ENCODE data around the gene PDE1A. TPM values are rescaled to one million over a fixed set of nuclear protein-coding genes. Genes with fewer than 3 reads are reported as not detected.
A peak's percentile ranks its signal among the peaks of the same experiment; 100 is the strongest.
"Not testable (repeated sequence)": the region's sequence is repeated elsewhere in the genome, so short reads cannot be mapped to it uniquely, and the experiment has no call there.

PDE1A gene
- total RNA-seq, 1 donor from 2014 or later: 4.8 TPM

DNA sequence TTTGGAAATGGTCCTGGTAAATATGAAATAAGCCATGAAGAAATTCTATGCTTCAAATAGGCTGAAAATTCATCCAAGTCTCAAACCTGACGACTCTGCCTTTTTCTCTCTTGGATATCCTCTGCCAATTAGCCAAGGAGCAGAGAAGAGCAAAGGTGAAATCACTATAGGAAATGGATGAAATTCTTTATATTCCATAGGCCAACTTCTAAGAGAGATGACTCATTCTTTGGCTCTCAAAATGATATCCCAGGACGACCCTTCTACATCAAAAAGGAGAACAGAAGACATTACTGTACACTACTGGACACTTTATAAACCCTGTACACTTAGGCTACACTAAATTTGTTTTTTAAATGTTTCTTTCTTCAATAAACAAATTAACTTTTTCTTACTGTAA is 22.7 kb downstream of the PDE1A start:
- Histone ChIP-seq H3K27me3 (no peaks in the 10 kb centered on the region), H3K27ac (no peak overlapping the region), H3K9me3 (no peaks in the 10 kb centered on the region), H3K36me3 (no peaks in the 10 kb centered on the region), H3K4me3 (no peak overlapping the region), H3K4me1 (peaks cover 0 to 11% of the 10 kb centered on the region in 2 donors)
- TF ChIP-seq CTCF (IDR thresholded peaks at IDR 0.05): no peak
- intact Hi-C loops (cut with DNase I): no loop called here
- no peak for DNase-seq (ENCODE audit: low spot score in 2 of 2)

- no peaks in the 10 kb centered on the region for H3K36me3 ChIP-seq
- TF ChIP-seq CTCF (IDR thresholded peaks at IDR 0.05): no peak
- H3K4me1 ChIP-seq: no peaks in the 10 kb centered on the region
- H3K27ac ChIP-seq: no peak overlapping the region
- H3K9me3 ChIP-seq: no peaks in the 10 kb centered on the region
- intact Hi-C loops (cut with DNase I): no loop called here
- no peak for DNase-seq (ENCODE audit: low spot score in 2 of 2)
- no peak overlapping the region for H3K4me3 ChIP-seq
- no peaks in the 10 kb centered on the region for H3K27me3 ChIP-seq
Observed at GRCh38 chr2:182393270-182393760, 33.5 kb downstream of the PDE1A start.

GRCh38 chr2:182391443-182391842 is 35.4 kb downstream of the PDE1A start:
- Histone ChIP-seq H3K27ac (no peak overlapping the region), H3K4me1 (no peaks in the 10 kb centered on the region), H3K4me3 (no peak overlapping the region), H3K9me3 (no peaks in the 10 kb centered on the region), H3K27me3 (no peaks in the 10 kb centered on the region), H3K36me3 (no peaks in the 10 kb centered on the region)
- no peak for DNase-seq (ENCODE audit: low spot score in 2 of 2)
- no peak for TF ChIP-seq CTCF (IDR thresholded peaks at IDR 0.05)
- intact Hi-C loops (cut with DNase I): no loop called here

DNA sequence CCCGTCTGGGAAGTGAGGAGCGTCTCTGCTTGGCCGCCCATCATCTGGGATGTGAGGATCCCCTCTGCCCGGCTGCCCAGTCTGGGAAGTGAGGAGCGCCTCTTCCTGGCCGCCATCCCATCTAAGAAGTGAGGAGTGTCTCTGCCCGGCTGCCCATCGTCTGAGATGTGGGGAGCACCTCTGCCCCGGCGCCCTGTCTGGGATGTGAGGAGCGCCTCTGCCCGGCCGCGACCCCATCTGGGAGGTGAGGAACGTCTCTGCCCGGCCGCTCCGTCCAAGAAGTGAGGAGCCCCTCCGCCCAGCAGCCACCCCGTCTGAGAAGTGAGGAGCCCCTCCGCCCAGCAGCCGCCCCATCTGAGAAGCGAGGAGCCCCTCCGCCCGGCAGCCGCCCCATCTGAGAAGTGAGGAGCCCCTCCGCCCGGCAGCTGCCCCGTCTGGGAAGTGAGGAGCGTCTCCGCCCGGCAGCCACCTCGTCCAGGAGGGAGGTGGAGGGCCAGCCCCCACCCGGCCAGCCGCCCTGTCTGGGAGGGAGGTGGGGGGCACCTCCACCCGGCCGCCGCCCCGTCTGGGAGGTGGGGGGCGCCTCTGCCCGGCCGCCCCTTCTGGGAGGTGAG is 40.5 kb downstream of the PDE1A start:
- H3K27ac ChIP-seq; intact Hi-C loops (cut with DNase I); H3K27me3 ChIP-seq; H3K36me3 ChIP-seq; H3K4me1 ChIP-seq; DNase-seq (ENCODE audit: low spot score in 2 of 2); H3K4me3 ChIP-seq: not testable (repeated sequence)
- H3K9me3 ChIP-seq: peaks cover 9 to 15% of the 10 kb centered on the region in 2 donors

DNA sequence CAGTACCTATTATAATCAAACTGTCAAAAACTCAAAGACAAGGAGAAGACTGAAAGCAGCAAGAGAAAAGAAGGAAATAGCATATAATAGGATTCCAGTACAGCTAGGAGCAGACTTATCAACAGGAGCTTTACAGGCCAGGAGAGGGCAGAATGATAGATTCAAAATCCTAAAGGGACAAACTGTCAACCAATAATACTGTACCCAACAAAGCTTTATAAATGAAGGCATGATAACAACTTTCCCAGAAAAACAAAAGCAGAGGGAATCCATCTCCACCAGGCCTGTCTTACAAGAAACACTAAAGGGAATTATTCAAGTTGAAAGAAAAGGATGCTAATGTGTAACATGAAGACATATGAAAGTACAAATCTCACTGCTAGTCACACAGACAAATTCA is 42.0 kb downstream of the PDE1A start:
- Histone ChIP-seq H3K27me3 (no peaks in the 10 kb centered on the region), H3K4me3 (no peak overlapping the region), H3K4me1 (peaks cover 0 to 4% of the 10 kb centered on the region in 2 donors), H3K9me3 (peaks cover 9 to 15% of the 10 kb centered on the region in 2 donors), H3K27ac (no peak overlapping the region), H3K36me3 (no peaks in the 10 kb centered on the region)
- TF ChIP-seq CTCF (IDR thresholded peaks at IDR 0.05): no peak
- DNase-seq (ENCODE audit: low spot score in 2 of 2): no peak
- intact Hi-C loops (cut with DNase I): no loop called here

GRCh38 chr2:182381225-182381624 is 45.6 kb downstream of the PDE1A start:
- no peak for DNase-seq (ENCODE audit: low spot score in 2 of 2)
- intact Hi-C loops (cut with DNase I): no loop called here
- Histone ChIP-seq H3K9me3 (peaks cover 21 to 34% of the 10 kb centered on the region in 2 donors), H3K27me3 (no peaks in the 10 kb centered on the region), H3K4me3 (no peak overlapping the region), H3K36me3 (peaks cover 0 to 3% of the 10 kb centered on the region in 2 donors), H3K4me1 (peaks cover 0 to 18% of the 10 kb centered on the region in 2 donors), H3K27ac (peak overlapping the region in 1 of 2 donors; percentile 5)
- no peak for TF ChIP-seq CTCF (IDR thresholded peaks at IDR 0.05)
